Measurements from ENCODE around the gene NR5A2.

GRCh38 chr1:200184196-200184595 lies 156.7 kb downstream of the NR5A2 start:
- TF ChIP-seq, protein P1, sequence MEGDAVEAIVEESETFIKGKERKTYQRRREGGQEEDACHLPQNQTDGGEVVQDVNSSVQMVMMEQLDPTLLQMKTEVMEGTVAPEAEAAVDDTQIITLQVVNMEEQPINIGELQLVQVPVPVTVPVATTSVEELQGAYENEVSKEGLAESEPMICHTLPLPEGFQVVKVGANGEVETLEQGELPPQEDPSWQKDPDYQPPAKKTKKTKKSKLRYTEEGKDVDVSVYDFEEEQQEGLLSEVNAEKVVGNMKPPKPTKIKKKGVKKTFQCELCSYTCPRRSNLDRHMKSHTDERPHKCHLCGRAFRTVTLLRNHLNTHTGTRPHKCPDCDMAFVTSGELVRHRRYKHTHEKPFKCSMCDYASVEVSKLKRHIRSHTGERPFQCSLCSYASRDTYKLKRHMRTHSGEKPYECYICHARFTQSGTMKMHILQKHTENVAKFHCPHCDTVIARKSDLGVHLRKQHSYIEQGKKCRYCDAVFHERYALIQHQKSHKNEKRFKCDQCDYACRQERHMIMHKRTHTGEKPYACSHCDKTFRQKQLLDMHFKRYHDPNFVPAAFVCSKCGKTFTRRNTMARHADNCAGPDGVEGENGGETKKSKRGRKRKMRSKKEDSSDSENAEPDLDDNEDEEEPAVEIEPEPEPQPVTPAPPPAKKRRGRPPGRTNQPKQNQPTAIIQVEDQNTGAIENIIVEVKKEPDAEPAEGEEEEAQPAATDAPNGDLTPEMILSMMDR (IDR thresholded peaks at IDR 0.05), result no peak
- no peak for TF ChIP-seq POLR2A (IDR thresholded peaks at IDR 0.05)
